HEK293 (cell line): ENCODE data around the gene SLC7A10.
A peak's percentile ranks its signal among the peaks of the same experiment; 100 is the strongest.
"Not testable (repeated sequence)": the region's sequence is repeated elsewhere in the genome, so short reads cannot be mapped to it uniquely, and the experiment has no call there.

Experiments used
- CTCF ChIA-PET: fragments of 350-600 bp; formaldehyde crosslinking; extraction: SDS; loops from one replicate; lab custom pipeline; 2021; ENCODE audit warnings: antibody characterized with exemption; lab: Yijun Ruan, JAX
- POLR2A ChIA-PET: fragments of 300-600 bp; formaldehyde crosslinking; extraction: SDS; loops from one replicate; lab custom pipeline; 2020; ENCODE audit warnings: antibody characterized with exemption, inconsistent platforms; lab: Yijun Ruan, JAX
- H3K27ac ChIP-seq: fragments of 200-500 bp; sonication (Bioruptor generic); 2 replicates; pipeline ENCODE4 v1.5.1; 2014; ENCODE audit warnings: low read depth, low read length, control low read depth, inconsistent platforms; ENCODE audit errors: extremely low read depth
- H3K36me3 ChIP-seq, 2 experiments: fragments of 200-500 bp in 1 of 2; sonication (Bioruptor generic) in 1 of 2; 1 replicate in 1 of 2; 2 replicates in 1 of 2; pipeline ENCODE4 v1.5.1; 2014 to 2017; ENCODE audit warnings: inconsistent platforms in 2 of 2, low read length in 2 of 2; ENCODE audit not compliant: control insufficient read depth in 2 of 2, insufficient read depth in 1 of 2
- H3K4me1 ChIP-seq: fragments of 200-500 bp; sonication (Bioruptor generic); 2 replicates; pipeline ENCODE4 v1.5.1; 2014; ENCODE audit warnings: mild to moderate bottlenecking, low read length, inconsistent platforms; ENCODE audit not compliant: control insufficient read depth, insufficient read depth
- H3K4me3 ChIP-seq: 2 replicates; pipeline ENCODE4 v1.5.1; 2011; ENCODE audit warnings: low read depth, mild to moderate bottlenecking, control low read depth, low read length, moderate library complexity
- H3K9me3 ChIP-seq: fragments of 200-500 bp; sonication (Bioruptor generic); 2 replicates; pipeline ENCODE4 v1.5.1; 2014; ENCODE audit warnings: low read depth, low read length, inconsistent platforms; ENCODE audit not compliant: control insufficient read depth, insufficient read depth
- FEZF1 ChIP-seq: fragments of 450-650 bp; formaldehyde crosslinking; IDR thresholded peaks from 2 replicates; pipeline ENCODE4 v1.5.1; 2016; ENCODE audit warnings: missing biosample characterization, missing genetic modification characterization
- GFI1B ChIP-seq: fragments of 450-650 bp; formaldehyde crosslinking; IDR thresholded peaks from 2 replicates; pipeline ENCODE4 v1.5.1; 2016; ENCODE audit warnings: missing biosample characterization, missing genetic modification characterization
- GLIS1 ChIP-seq: fragments of 450-650 bp; formaldehyde crosslinking; IDR thresholded peaks from 2 replicates; pipeline ENCODE4 v1.5.1; 2016; ENCODE audit warnings: missing biosample characterization, missing genetic modification characterization
- GLIS2 ChIP-seq: fragments of 450-650 bp; formaldehyde crosslinking; IDR thresholded peaks from 2 replicates; pipeline ENCODE4 v1.5.1; 2016; ENCODE audit warnings: missing biosample characterization, missing genetic modification characterization
- KLF1 ChIP-seq: fragments of 450-650 bp; formaldehyde crosslinking; IDR thresholded peaks from 2 replicates; pipeline ENCODE4 v1.5.1; 2016; ENCODE audit warnings: missing biosample characterization, missing genetic modification characterization
- PRDM2 ChIP-seq: fragments of 450-650 bp; formaldehyde crosslinking; IDR thresholded peaks from 2 replicates; pipeline ENCODE4 v1.5.1; 2016; ENCODE audit warnings: missing biosample characterization, missing genetic modification characterization, borderline replicate concordance
- TRIM28 ChIP-seq: IDR thresholded peaks from 2 replicates; pipeline ENCODE4 v1.6.1; 2011; ENCODE audit warnings: low read length, control low read depth, borderline replicate concordance
- ZNF10 ChIP-seq: fragments of 450-650 bp; formaldehyde crosslinking; IDR thresholded peaks from 2 replicates; pipeline ENCODE4 v1.5.1; 2017; ENCODE audit warnings: missing biosample characterization, missing genetic modification characterization
- ZNF16 ChIP-seq: fragments of 450-650 bp; formaldehyde crosslinking; IDR thresholded peaks from 2 replicates; pipeline ENCODE4 v1.5.1; 2016; ENCODE audit warnings: low read depth, missing biosample characterization, missing genetic modification characterization
- ZNF223 ChIP-seq: fragments of 450-650 bp; formaldehyde crosslinking; IDR thresholded peaks from 2 replicates; pipeline ENCODE4 v1.5.1; 2016; ENCODE audit warnings: missing biosample characterization, missing genetic modification characterization
- ZNF266 ChIP-seq: fragments of 450-650 bp; formaldehyde crosslinking; IDR thresholded peaks from 2 replicates; pipeline ENCODE4 v1.5.1; 2016; ENCODE audit warnings: missing biosample characterization, missing genetic modification characterization, low read depth
- ZNF354C ChIP-seq: fragments of 450-650 bp; formaldehyde crosslinking; IDR thresholded peaks from 2 replicates; pipeline ENCODE4 v1.5.1; 2016; ENCODE audit warnings: missing biosample characterization, missing genetic modification characterization, low read depth, borderline replicate concordance
- ZNF529 ChIP-seq: fragments of 450-650 bp; formaldehyde crosslinking; IDR thresholded peaks from 2 replicates; pipeline ENCODE4 v1.5.1; 2017; ENCODE audit warnings: missing genetic modification characterization, missing biosample characterization; ENCODE audit not compliant: insufficient replicate concordance
- ZNF600 ChIP-seq: fragments of 450-650 bp; formaldehyde crosslinking; IDR thresholded peaks from 2 replicates; pipeline ENCODE4 v1.5.1; 2016; ENCODE audit warnings: missing biosample characterization, missing genetic modification characterization
- ZNF624 ChIP-seq: fragments of 450-650 bp; formaldehyde crosslinking; IDR thresholded peaks from 2 replicates; pipeline ENCODE4 v1.5.1; 2017; ENCODE audit warnings: missing biosample characterization, missing genetic modification characterization
- ZSCAN16 ChIP-seq: fragments of 450-650 bp; formaldehyde crosslinking; IDR thresholded peaks from 2 replicates; pipeline ENCODE4 v1.5.1; 2016; ENCODE audit warnings: missing biosample characterization, missing genetic modification characterization
- TF ChIP-seq, protein P1 (sequence below): fragments of 450-650 bp; formaldehyde crosslinking; conservative IDR thresholded peaks from 2 replicates; pipeline ENCODE4 v1.5.1; 2016; ENCODE audit warnings: low read depth, missing biosample characterization, missing genetic modification characterization

Gene SLC7A10

GRCh38 chr19:33166037-33166436 lies 59.6 kb downstream of the SLC7A10 start:
- H3K4me1 ChIP-seq, H3K27ac ChIP-seq, H3K36me3 ChIP-seq, H3K4me3 ChIP-seq: not testable (repeated sequence)
- peak; percentile 39; the same call in 1 of the 2 replicates for TF ChIP-seq GLIS2 (tag by site-specific recombination)
- TF ChIP-seq GLIS1 (tag by site-specific recombination): peak; percentile 80
- H3K9me3 ChIP-seq: peaks cover 15% of the 10 kb centered on the region
- ChIA-PET CTCF (interaction anchor here (1.7 to 13.1 kb wide), 3 partner anchors 11 to 23 kb away, joined by 6 to 154 read pairs (median 10); partner anchors contain the start of gene LRP3), POLR2A (interaction anchor here (4.6 kb wide), 1 partner anchor 11 kb away, joined by 43 read pairs; no protein-coding TSS in a partner anchor)

GRCh38 chr19:33163481-33163880 lies 62.2 kb downstream of the SLC7A10 start:
- Histone ChIP-seq H3K4me1 (peaks cover 9% of the 10 kb centered on the region), H3K27ac (no peak overlapping the region), H3K4me3 (no peak overlapping the region), H3K9me3 (peaks cover 5% of the 10 kb centered on the region), H3K36me3 (no peaks in the 10 kb centered on the region; a peak in 1 of 3 replicates)
- ChIA-PET CTCF (interaction anchor here (0.6 to 5.4 kb wide), 5 partner anchors 11 to 21 kb away, joined by 4 to 35 read pairs (median 5); no protein-coding TSS in a partner anchor), POLR2A (interaction anchor here (1.4 to 4.6 kb wide), 2 partner anchors 10 to 14 kb away, joined by 3 to 43 read pairs; no protein-coding TSS in a partner anchor)
- TF ChIP-seq ZNF600 (tag by site-specific recombination) (no peak), ZNF354C (tag by site-specific recombination) (no peak), ZNF10 (no peak), TRIM28 (no peak), PRDM2 (tag by site-specific recombination) (no peak), ZNF624 (tag by site-specific recombination) (no peak), GFI1B (tag by site-specific recombination) (no peak), ZNF529 (tag by site-specific recombination) (no peak), ZNF266 (tag by site-specific recombination) (no peak), ZSCAN16 (tag by site-specific recombination) (no peak), ZNF16 (no peak), ZNF223 (tag by site-specific recombination) (no peak), FEZF1 (tag by site-specific recombination) (no peak), KLF1 (tag by site-specific recombination) (no peak)
- TF ChIP-seq, protein P1, sequence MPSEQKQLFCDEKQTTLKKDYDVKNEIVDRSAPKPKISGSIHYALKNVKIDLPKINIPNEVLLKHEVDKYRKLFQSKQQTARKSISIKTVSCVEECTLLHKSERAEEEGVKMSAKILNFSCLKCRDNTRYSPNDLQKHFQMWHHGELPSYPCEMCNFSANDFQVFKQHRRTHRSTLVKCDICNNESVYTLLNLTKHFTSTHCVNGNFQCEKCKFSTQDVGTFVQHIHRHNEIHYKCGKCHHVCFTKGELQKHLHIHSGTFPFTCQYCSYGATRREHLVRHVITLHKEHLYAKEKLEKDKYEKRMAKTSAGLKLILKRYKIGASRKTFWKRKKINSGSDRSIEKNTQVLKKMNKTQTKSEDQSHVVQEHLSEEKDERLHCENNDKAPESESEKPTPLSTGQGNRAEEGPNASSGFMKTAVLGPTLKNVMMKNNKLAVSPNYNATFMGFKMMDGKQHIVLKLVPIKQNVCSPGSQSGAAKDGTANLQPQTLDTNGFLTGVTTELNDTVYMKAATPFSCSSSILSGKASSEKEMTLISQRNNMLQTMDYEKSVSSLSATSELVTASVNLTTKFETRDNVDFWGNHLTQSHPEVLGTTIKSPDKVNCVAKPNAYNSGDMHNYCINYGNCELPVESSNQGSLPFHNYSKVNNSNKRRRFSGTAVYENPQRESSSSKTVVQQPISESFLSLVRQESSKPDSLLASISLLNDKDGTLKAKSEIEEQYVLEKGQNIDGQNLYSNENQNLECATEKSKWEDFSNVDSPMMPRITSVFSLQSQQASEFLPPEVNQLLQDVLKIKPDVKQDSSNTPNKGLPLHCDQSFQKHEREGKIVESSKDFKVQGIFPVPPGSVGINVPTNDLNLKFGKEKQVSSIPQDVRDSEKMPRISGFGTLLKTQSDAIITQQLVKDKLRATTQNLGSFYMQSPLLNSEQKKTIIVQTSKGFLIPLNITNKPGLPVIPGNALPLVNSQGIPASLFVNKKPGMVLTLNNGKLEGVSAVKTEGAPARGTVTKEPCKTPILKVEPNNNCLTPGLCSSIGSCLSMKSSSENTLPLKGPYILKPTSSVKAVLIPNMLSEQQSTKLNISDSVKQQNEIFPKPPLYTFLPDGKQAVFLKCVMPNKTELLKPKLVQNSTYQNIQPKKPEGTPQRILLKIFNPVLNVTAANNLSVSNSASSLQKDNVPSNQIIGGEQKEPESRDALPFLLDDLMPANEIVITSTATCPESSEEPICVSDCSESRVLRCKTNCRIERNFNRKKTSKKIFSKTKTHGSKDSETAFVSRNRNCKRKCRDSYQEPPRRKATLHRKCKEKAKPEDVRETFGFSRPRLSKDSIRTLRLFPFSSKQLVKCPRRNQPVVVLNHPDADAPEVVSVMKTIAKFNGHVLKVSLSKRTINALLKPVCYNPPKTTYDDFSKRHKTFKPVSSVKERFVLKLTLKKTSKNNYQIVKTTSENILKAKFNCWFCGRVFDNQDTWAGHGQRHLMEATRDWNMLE (tag by site-specific recombination): no peak
